ENCODE measurements around the gene APRT. TPM values are rescaled to one million over a fixed set of nuclear protein-coding genes. Genes with fewer than 3 reads are reported as not detected.

APRT gene
- total and polyA plus RNA-seq, 2 of the 4 experiments (the other 2 are of a cell fraction): 40.5 to 157 TPM

DNA sequence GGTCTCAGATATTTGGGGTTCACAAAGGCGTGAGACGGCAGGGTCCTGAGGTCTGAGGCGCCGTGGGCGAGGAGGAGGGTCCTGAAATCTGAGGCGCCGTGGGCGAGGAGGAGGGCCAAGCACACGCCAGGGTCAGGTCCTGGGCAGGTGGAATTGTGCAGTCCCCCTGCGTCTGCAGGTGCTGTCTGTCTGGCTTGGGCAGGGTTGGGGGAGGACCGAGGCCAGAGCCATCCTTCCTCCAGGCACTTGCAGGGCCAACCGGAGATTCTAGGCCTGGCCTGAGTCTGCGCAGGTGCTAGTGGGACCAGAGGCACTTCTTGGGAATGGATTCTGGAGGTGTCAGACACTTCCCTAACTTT lies 2.4 kb upstream of the APRT start:
- Histone ChIP-seq H3K9me1 (ENCODE audit: insufficient read depth, low read length) (peaks cover 5% of the 10 kb centered on the region), H3K14ac (replicated peaks; ENCODE audit: low read depth, low read length) (no peak overlapping the region), H3K4me1 (ENCODE audit: control insufficient read depth, insufficient read depth, low read length) (peaks cover 24% of the 10 kb centered on the region), H2BK120ac (ENCODE audit: low read depth, low read length) (no peak overlapping the region), H4K8ac (ENCODE audit: low read depth in 2 of 2, low read length in 2 of 2) (no peak overlapping the region), H2AK5ac (ENCODE audit: low read depth, low read length) (no peak overlapping the region), H2BK5ac (ENCODE audit: low read depth, low read length, poor library complexity, severe bottlenecking) (no peak overlapping the region), H4K5ac (ENCODE audit: low read depth, low read length) (no peak overlapping the region), H3K23ac (ENCODE audit: low read depth, low read length) (no peak overlapping the region), H3K27me3 (ENCODE audit: control insufficient read depth, insufficient read depth, low read length) (no peaks in the 10 kb centered on the region), H3K9ac (ENCODE audit: low read depth, low read length) (no peak overlapping the region), H3K56ac (ENCODE audit: extremely low read depth, insufficient read depth, low read length) (no peak overlapping the region), H4K20me1 (ENCODE audit: insufficient read depth, low read length) (peaks cover 21% of the 10 kb centered on the region), H2AFZ (replicated peaks; ENCODE audit: low read length, poor library complexity) (no peak overlapping the region), H3K4me3 (ENCODE audit: insufficient read depth, low read depth, low read length) (no peak overlapping the region), H2BK15ac (ENCODE audit: low read depth, low read length) (no peak overlapping the region), H3K18ac (ENCODE audit: low read depth, low read length) (no peak overlapping the region), H3K79me1 (ENCODE audit: low read depth in 1 of 2, low read length in 2 of 2) (peaks cover 4 to 25% of the 10 kb centered on the region in 2 experiments; a peak in 2 of 4 replicates), H2AK9ac (replicated peaks; ENCODE audit: low read depth, low read length, poor library complexity) (no peak overlapping the region), H4K91ac (ENCODE audit: insufficient read depth, low read depth, low read length) (no peak overlapping the region), H3K36me3 (ENCODE audit: control insufficient read depth, insufficient read depth, low read length) (peaks cover 6% of the 10 kb centered on the region), H3K4me2 (ENCODE audit: low read depth, low read length) (no peak overlapping the region), H3K27ac (ENCODE audit: insufficient read depth, low read length) (no peak overlapping the region), H2BK20ac (ENCODE audit: low read depth, low read length) (no peak overlapping the region), H3K4ac (ENCODE audit: low read depth, low read length) (no peak overlapping the region), H3K9me3 (ENCODE audit: control insufficient read depth, insufficient read depth, low read length) (no peaks in the 10 kb centered on the region)
- in situ Hi-C loops (cut with MboI; ENCODE audit: low sequenced_read_pairs): no loop called here
- intact Hi-C loops (cut with micrococcal nuclease): loop anchor here (5.0 kb wide), 1 partner anchor 403 kb away; the partner anchor contains the start of gene ZNF778
- CTCF ChIA-PET: no interaction called here
- DNase-seq (no peak), ATAC-seq (ENCODE audit: low read depth) (no peak)
- no TSS peak for BruUV-seq (replicated peaks)
- POLR2A ChIA-PET (ENCODE audit: unreplicated experiment): no interaction called here
- TF ChIP-seq BHLHE40 (IDR thresholded peaks at IDR 0.05; ENCODE audit: low read depth, low read length) (no peak), RFX5 (IDR thresholded peaks at IDR 0.05; ENCODE audit: low read depth, low read length) (no peak), NFE2L2 (IDR thresholded peaks at IDR 0.05; ENCODE audit: low read depth, low read length) (no peak), MXI1 (IDR thresholded peaks at IDR 0.05; ENCODE audit: borderline replicate concordance, low read depth, low read length) (no peak), MAFK (IDR thresholded peaks at IDR 0.05; ENCODE audit: low read depth, low read length) (no peak)
- TF ChIP-seq, protein P1, sequence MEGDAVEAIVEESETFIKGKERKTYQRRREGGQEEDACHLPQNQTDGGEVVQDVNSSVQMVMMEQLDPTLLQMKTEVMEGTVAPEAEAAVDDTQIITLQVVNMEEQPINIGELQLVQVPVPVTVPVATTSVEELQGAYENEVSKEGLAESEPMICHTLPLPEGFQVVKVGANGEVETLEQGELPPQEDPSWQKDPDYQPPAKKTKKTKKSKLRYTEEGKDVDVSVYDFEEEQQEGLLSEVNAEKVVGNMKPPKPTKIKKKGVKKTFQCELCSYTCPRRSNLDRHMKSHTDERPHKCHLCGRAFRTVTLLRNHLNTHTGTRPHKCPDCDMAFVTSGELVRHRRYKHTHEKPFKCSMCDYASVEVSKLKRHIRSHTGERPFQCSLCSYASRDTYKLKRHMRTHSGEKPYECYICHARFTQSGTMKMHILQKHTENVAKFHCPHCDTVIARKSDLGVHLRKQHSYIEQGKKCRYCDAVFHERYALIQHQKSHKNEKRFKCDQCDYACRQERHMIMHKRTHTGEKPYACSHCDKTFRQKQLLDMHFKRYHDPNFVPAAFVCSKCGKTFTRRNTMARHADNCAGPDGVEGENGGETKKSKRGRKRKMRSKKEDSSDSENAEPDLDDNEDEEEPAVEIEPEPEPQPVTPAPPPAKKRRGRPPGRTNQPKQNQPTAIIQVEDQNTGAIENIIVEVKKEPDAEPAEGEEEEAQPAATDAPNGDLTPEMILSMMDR (conservative IDR thresholded peaks at IDR 0.05; ENCODE audit: low read depth, low read length): no peak
- 100% methylated on average over 1 of the region's 13 CpGs; no CpG with 5 or more reads in 1 of the 2 experiments for WGBS, 2 experiments (ENCODE audit: extremely low coverage in 2 of 2, insufficient read length in 1 of 2)
- dilution Hi-C loops (cut with HindIII; ENCODE audit: low sequenced_read_pairs, unreplicated experiment): no loop called here

All from IMR-90 (cell line).